ENCODE measurements around the gene CFAP410. TPM values are rescaled to one million over a fixed set of nuclear protein-coding genes. Genes with fewer than 3 reads are reported as not detected.
A peak's percentile ranks its signal among the peaks of the same experiment; 100 is the strongest.

Gene CFAP410
- total and polyA plus RNA-seq, 2 of the 13 experiments (the other 11 are each of a cell fraction or from before 2014, with no cell fraction given) = 8.0 to 20.1 TPM

DNA sequence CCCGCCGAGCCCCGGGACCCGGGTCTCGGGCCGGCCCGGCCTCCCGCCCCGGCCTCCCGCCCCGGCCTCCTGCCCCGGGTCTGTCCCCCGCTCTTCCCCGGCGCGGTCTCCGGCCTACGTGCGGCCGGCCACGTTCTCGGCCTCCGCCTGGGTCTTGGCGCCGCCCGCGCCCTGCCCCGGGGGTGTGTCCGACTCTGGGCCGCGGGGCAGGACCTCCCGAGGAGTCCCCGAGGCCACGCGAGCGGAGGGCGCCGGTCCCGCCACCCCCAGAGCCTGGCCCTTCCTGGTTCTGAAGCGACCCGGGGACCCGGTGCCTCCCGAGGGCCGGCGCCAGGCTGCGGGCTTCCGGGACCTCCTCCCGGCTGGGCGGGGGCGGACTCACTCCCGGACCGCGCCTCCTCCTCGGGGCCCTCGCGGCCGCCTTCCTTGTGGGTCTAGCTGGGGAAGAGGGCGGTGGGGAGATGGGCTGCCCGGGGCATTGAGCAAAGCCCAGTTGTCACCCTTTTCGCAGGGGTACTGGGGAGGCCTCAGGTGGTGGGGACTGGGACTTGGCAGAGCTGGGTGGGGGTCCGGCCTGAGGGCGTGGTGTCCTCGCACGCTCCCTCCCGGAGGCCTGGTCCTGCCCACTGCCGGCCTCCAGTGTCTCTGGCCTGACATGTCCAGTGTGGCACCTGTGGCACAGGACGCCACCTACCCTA is 38.8 kb downstream of the CFAP410 start (continued):
- TF ChIP-seq, protein P1, sequence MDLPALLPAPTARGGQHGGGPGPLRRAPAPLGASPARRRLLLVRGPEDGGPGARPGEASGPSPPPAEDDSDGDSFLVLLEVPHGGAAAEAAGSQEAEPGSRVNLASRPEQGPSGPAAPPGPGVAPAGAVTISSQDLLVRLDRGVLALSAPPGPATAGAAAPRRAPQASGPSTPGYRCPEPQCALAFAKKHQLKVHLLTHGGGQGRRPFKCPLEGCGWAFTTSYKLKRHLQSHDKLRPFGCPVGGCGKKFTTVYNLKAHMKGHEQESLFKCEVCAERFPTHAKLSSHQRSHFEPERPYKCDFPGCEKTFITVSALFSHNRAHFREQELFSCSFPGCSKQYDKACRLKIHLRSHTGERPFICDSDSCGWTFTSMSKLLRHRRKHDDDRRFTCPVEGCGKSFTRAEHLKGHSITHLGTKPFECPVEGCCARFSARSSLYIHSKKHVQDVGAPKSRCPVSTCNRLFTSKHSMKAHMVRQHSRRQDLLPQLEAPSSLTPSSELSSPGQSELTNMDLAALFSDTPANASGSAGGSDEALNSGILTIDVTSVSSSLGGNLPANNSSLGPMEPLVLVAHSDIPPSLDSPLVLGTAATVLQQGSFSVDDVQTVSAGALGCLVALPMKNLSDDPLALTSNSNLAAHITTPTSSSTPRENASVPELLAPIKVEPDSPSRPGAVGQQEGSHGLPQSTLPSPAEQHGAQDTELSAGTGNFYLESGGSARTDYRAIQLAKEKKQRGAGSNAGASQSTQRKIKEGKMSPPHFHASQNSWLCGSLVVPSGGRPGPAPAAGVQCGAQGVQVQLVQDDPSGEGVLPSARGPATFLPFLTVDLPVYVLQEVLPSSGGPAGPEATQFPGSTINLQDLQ (CRISPR knock-in tag; IDR thresholded peaks at IDR 0.05) = no peak
- TF ChIP-seq POLR2A (IDR thresholded peaks at IDR 0.05; ENCODE audit: insufficient read depth in 1 of 2, low read depth in 2 of 2, low read length in 2 of 2) (0 out of 4 replicates have a peak, but pooled peaks of 1 of the 2 experiments have one; percentile 10), THAP11 (CRISPR knock-in tag; IDR thresholded peaks at IDR 0.05) (no peak), ZNF670 (CRISPR knock-in tag; IDR thresholded peaks at IDR 0.05; ENCODE audit: borderline replicate concordance) (peak; percentile 32; the same call in 1 of the 2 replicates), RCOR2 (CRISPR knock-in tag; IDR thresholded peaks at IDR 0.05) (no peak), ATF7 (IDR thresholded peaks at IDR 0.05) (no peak), ATF7 (CRISPR knock-in tag; IDR thresholded peaks at IDR 0.05) (no peak), TBX2 (CRISPR knock-in tag; IDR thresholded peaks at IDR 0.05; ENCODE audit: borderline replicate concordance) (peak; percentile 53; the same call in 1 of the 2 replicates), ZNF343 (CRISPR knock-in tag; IDR thresholded peaks at IDR 0.05) (no peak), ZMYM3 (CRISPR knock-in tag; IDR thresholded peaks at IDR 0.05) (no peak), HES4 (CRISPR knock-in tag; IDR thresholded peaks at IDR 0.05; ENCODE audit: borderline replicate concordance) (peak; percentile 12; the same call in 1 of the 2 replicates), ATRX (CRISPR knock-in tag; IDR thresholded peaks at IDR 0.05; ENCODE audit: borderline replicate concordance) (no peak), ZNF841 (CRISPR knock-in tag; IDR thresholded peaks at IDR 0.05; ENCODE audit: borderline replicate concordance) (0 out of 2 replicates have a peak, but pooled peaks have one; percentile 33), SOX6 (IDR thresholded peaks at IDR 0.05) (no peak), SOX6 (CRISPR knock-in tag; IDR thresholded peaks at IDR 0.05) (no peak), PPARG (CRISPR knock-in tag; conservative IDR thresholded peaks at IDR 0.05) (no peak)
- TF ChIP-seq, protein P2, sequence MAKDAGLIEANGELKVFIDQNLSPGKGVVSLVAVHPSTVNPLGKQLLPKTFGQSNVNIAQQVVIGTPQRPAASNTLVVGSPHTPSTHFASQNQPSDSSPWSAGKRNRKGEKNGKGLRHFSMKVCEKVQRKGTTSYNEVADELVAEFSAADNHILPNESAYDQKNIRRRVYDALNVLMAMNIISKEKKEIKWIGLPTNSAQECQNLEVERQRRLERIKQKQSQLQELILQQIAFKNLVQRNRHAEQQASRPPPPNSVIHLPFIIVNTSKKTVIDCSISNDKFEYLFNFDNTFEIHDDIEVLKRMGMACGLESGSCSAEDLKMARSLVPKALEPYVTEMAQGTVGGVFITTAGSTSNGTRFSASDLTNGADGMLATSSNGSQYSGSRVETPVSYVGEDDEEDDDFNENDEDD (CRISPR knock-in tag; IDR thresholded peaks at IDR 0.05; ENCODE audit: borderline replicate concordance) = peak; percentile 28; the same call in 1 of the 2 replicates
- TF ChIP-seq, protein P3, sequence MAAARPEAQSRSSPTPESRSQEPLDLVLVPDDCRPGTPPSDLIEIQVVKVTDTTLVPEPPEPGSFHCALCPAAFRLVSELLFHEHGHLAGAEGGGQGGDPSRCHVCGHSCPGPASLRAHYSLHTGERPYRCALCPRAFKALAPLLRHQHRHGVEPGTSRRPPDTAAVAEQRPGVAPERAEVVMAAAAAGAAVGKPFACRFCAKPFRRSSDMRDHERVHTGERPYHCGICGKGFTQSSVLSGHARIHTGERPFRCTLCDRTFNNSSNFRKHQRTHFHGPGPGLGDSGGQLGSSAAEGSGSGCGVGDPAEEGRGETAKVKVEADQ (CRISPR knock-in tag; IDR thresholded peaks at IDR 0.05; ENCODE audit: borderline replicate concordance) = peak; percentile 68; the same call in 1 of the 2 replicates
- TF ChIP-seq, protein P4, sequence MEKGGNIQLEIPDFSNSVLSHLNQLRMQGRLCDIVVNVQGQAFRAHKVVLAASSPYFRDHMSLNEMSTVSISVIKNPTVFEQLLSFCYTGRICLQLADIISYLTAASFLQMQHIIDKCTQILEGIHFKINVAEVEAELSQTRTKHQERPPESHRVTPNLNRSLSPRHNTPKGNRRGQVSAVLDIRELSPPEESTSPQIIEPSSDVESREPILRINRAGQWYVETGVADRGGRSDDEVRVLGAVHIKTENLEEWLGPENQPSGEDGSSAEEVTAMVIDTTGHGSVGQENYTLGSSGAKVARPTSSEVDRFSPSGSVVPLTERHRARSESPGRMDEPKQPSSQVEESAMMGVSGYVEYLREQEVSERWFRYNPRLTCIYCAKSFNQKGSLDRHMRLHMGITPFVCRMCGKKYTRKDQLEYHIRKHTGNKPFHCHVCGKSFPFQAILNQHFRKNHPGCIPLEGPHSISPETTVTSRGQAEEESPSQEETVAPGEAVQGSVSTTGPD (CRISPR knock-in tag; IDR thresholded peaks at IDR 0.05) = 0 out of 2 replicates have a peak, but pooled peaks have one; percentile 54
- TF ChIP-seq, protein P5, sequence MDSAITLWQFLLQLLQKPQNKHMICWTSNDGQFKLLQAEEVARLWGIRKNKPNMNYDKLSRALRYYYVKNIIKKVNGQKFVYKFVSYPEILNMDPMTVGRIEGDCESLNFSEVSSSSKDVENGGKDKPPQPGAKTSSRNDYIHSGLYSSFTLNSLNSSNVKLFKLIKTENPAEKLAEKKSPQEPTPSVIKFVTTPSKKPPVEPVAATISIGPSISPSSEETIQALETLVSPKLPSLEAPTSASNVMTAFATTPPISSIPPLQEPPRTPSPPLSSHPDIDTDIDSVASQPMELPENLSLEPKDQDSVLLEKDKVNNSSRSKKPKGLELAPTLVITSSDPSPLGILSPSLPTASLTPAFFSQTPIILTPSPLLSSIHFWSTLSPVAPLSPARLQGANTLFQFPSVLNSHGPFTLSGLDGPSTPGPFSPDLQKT (CRISPR knock-in tag; IDR thresholded peaks at IDR 0.05; ENCODE audit: borderline replicate concordance) = no peak
